Chondrocyte (in vitro differentiated cells): ENCODE measurements around the gene GALNT14. TPM values are rescaled to one million over a fixed set of nuclear protein-coding genes. Genes with fewer than 3 reads are reported as not detected.

Experiments used
- DNase-seq: peaks from one replicate; pipeline ENCODE4 v3.0.0; 2021; ENCODE audit warnings: mixed read lengths, low spot score
- H3K27ac Mint-ChIP-seq: one replicate; pipeline ENCODE4 v1.8.0; 2021; ENCODE audit warnings: mild to moderate bottlenecking, moderate library complexity, mixed read lengths; ENCODE audit not compliant: unreplicated experiment
- H3K27me3 Mint-ChIP-seq: 2 replicates; pipeline ENCODE4 v1.8.0; 2021; ENCODE audit warnings: low read depth, mixed read lengths
- H3K36me3 Mint-ChIP-seq: 2 replicates; pipeline ENCODE4 v1.8.0; 2021; ENCODE audit warnings: low read depth, mixed read lengths
- H3K4me1 Mint-ChIP-seq: 2 replicates; pipeline ENCODE4 v1.8.0; 2021; ENCODE audit warnings: low read depth, mild to moderate bottlenecking, mixed read lengths
- H3K4me3 Mint-ChIP-seq: one replicate; pipeline ENCODE4 v1.8.0; 2021; ENCODE audit warnings: mild to moderate bottlenecking, moderate library complexity, mixed read lengths; ENCODE audit not compliant: unreplicated experiment
- H3K9me3 Mint-ChIP-seq: 2 replicates; pipeline ENCODE4 v1.8.0; 2021; ENCODE audit warnings: low read depth, mixed read lengths
- total RNA-seq: library from RNA; stranded (reverse); gene quantifications from 3 replicates; pipeline ENCODE4 v1.2.1, GENCODE V29; 2021
- TF ChIP-seq, protein P1 (sequence below): fragments of 200-600 bp; sonication (generic); IDR thresholded peaks from 2 replicates; pipeline ENCODE4 v1.5.0; 2021; ENCODE audit warnings: antibody characterized with exemption, mild to moderate bottlenecking, moderate library complexity

GALNT14 gene
- total RNA-seq, 1 donor from 2014 or later = 17.8 TPM

DNA sequence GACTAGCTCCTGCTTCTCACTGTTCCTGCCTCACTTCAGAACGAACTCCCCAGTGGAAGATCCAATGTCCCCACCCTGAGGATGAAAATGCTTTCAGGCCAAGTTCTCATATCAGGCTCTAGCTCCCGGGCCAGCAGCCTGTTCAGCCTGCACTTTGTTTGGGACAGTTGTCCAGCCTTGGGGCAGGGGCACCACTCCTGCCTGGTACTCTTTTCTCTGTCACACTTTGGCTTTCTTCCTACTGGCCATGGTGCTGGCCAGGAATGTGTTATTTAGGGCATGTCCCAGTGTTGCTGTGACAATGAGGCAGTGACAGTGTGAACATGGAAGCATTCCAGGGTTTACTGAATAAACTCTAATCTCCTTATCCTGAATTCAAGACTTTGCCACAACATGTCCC lies 154.1 kb downstream of the GALNT14 start:
- Mint-ChIP-seq H3K36me3 (no peaks in the 10 kb centered on the region), H3K27me3 (peaks cover 18% of the 10 kb centered on the region), H3K4me1 (peaks cover 3% of the 10 kb centered on the region), H3K27ac (no peak overlapping the region), H3K4me3 (no peak overlapping the region), H3K9me3 (no peaks in the 10 kb centered on the region)
- no peak for DNase-seq
- TF ChIP-seq, protein P1, sequence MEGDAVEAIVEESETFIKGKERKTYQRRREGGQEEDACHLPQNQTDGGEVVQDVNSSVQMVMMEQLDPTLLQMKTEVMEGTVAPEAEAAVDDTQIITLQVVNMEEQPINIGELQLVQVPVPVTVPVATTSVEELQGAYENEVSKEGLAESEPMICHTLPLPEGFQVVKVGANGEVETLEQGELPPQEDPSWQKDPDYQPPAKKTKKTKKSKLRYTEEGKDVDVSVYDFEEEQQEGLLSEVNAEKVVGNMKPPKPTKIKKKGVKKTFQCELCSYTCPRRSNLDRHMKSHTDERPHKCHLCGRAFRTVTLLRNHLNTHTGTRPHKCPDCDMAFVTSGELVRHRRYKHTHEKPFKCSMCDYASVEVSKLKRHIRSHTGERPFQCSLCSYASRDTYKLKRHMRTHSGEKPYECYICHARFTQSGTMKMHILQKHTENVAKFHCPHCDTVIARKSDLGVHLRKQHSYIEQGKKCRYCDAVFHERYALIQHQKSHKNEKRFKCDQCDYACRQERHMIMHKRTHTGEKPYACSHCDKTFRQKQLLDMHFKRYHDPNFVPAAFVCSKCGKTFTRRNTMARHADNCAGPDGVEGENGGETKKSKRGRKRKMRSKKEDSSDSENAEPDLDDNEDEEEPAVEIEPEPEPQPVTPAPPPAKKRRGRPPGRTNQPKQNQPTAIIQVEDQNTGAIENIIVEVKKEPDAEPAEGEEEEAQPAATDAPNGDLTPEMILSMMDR = no peak

DNA sequence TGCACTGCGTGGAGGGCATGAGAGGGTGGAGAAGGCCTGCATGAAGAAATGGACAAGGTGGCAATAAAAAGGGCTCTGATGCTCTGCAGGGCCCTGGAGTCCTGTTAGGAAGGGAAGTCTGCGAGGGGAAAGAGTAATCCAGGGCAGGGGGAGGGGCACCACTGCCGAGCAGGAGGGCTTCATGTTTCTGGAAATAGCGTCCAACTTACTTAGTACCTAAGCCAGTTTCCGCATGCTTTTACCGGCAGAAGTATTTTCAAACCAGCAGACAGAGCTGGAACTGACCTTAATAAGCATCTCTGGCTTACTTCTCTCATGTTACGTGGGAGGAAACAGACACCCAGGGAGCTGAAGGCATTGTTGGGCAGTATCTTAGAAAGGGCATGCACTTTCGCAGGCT lies 156.7 kb downstream of the GALNT14 start:
- TF ChIP-seq, protein P1 = no peak
- no peak overlapping the region for H3K4me3 Mint-ChIP-seq

DNA sequence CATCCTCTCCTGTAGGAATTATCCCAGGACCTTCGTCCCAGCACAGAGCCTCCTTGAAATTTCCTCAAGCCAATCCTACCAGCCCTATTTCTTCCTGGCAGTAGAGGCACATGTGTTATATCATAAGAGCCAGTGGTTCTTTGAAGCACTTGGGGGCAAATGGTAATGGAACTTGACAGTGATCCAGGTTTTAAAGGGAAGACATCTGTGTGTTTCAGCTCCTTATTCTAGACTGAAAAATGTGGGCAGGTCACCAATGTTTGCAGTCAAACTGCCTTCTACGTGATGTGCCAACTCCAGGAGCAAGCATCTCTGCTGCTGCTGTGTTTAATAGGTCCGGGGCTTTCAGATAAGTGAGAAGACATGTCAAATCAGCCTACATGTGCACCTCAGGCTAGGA lies 157.1 kb downstream of the GALNT14 start:
- H3K4me1 Mint-ChIP-seq = peaks cover 3% of the 10 kb centered on the region
- no peak overlapping the region for H3K4me3 Mint-ChIP-seq
- TF ChIP-seq, protein P1 = no peak
- peaks cover 26% of the 10 kb centered on the region for H3K27me3 Mint-ChIP-seq
- no peaks in the 10 kb centered on the region for H3K9me3 Mint-ChIP-seq
- H3K36me3 Mint-ChIP-seq = no peaks in the 10 kb centered on the region
- no peak overlapping the region for H3K27ac Mint-ChIP-seq
- no peak for DNase-seq

More for the DNA sequence above, 156.7 kb downstream of the GALNT14 start:
- H3K36me3 Mint-ChIP-seq = no peaks in the 10 kb centered on the region
- H3K27me3 Mint-ChIP-seq = peaks cover 24% of the 10 kb centered on the region
- H3K4me1 Mint-ChIP-seq = peaks cover 3% of the 10 kb centered on the region
- no peak for DNase-seq
- no peak overlapping the region for H3K27ac Mint-ChIP-seq
- no peaks in the 10 kb centered on the region for H3K9me3 Mint-ChIP-seq

DNA sequence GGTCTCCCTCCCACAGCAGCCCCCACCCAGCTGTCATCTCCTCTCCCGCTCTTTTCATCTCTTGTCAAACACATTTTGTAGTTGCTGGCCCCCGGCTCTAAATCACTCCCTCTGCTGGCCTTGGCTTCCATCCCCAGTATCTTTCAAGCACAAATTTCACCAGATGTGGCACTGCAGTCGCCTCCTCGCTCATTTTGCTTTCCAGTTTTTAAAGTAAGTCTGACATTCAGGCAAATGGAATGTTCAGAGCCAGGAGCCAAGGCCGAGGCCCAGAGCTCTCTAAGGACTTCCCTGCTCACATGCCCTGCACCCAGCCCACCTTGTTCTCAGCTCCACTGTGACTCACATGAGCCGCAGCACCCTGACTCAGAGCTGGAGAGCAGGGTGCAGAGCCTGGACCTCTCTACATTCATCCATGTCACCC lies 158.4 kb downstream of the GALNT14 start:
- H3K9me3 Mint-ChIP-seq = no peaks in the 10 kb centered on the region
- peaks cover 27% of the 10 kb centered on the region for H3K27me3 Mint-ChIP-seq
- peak overlapping the region; percentile 9 for H3K27ac Mint-ChIP-seq
- no peak overlapping the region for H3K4me3 Mint-ChIP-seq
- H3K4me1 Mint-ChIP-seq = peaks cover 3% of the 10 kb centered on the region
- TF ChIP-seq, protein P1 = peak; percentile 41
- no peak for DNase-seq
- no peaks in the 10 kb centered on the region for H3K36me3 Mint-ChIP-seq

DNA sequence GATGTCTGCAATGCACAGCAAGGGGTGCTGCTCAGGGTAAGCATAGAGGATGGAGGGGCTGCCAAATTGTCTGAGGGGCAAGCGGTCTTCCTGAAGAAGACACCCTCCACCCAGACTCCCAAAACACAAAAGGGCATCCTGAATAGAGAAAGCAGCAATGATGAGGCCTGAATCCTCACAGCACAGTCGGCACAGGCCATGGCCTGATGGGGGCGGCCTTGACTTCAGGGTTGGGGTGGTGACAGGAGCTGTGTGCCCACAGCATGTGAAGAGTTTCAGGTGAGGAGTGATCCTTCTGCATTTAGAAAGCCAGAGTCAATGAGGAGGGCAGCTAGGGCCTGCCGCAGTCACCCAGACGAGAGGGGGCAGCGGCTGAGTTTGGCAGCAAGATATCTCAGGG lies 159.4 kb downstream of the GALNT14 start:
- DNase-seq = no peak
- no peaks in the 10 kb centered on the region for H3K36me3 Mint-ChIP-seq
- H3K4me3 Mint-ChIP-seq = no peak overlapping the region
- no peaks in the 10 kb centered on the region for H3K9me3 Mint-ChIP-seq
- peaks cover 3% of the 10 kb centered on the region for H3K4me1 Mint-ChIP-seq
- H3K27ac Mint-ChIP-seq = no peak overlapping the region
- peaks cover 30% of the 10 kb centered on the region for H3K27me3 Mint-ChIP-seq
- TF ChIP-seq, protein P1 = no peak
